Measurements from ENCODE around the gene CCDC154.
"Not testable (repeated sequence)": the region's sequence is repeated elsewhere in the genome, so short reads cannot be mapped to it uniquely, and the experiment has no call there.

The CCDC154 gene

DNA sequence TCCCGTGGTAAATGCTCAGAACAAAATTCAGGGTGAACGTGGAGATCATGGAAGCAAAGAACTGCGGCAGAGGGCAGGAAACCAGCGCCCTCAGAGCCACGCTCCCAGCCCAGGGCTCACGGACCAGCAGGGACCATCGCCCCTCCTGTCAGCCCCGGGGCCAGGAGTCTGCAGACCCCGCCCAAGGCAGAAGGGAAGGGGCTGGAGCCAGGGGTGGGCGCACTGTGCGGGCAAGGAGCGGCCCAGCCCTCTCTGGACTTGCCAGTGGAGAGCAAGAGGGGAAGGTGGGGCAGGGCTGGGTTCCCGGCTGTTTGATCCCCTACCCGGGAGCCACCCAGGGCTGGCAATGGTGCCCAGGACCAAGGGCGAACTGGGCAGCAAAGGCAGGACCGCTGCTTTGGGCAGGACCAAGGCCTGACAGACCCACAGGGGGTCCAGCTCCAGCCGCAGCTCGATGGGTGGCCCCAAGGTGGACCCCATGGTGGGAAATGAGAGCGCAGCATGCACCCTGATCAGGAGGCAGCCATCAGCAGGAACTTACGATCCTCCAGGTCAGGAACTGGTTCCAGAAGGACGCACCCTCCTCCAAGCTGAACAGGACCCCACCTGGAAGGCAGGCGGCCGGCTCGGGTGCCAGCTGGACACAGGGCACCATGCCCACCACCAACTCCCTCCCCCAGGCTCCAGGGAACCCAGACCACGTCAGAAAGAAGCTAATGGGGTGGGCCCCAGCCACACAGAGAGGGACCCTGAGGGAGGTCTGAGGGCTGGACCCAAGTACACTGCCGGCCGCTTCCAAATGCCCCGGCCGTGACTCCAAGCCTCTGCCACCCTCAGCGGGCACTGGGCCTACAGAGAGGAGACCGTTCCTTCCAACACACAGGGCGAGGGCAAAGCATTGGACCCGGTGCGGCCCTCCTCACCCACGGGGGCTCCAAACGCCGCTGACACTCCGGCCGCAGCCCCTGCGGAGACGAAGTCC, 11.1 kb upstream of the CCDC154 start:
- DNase-seq: no peak

DNA sequence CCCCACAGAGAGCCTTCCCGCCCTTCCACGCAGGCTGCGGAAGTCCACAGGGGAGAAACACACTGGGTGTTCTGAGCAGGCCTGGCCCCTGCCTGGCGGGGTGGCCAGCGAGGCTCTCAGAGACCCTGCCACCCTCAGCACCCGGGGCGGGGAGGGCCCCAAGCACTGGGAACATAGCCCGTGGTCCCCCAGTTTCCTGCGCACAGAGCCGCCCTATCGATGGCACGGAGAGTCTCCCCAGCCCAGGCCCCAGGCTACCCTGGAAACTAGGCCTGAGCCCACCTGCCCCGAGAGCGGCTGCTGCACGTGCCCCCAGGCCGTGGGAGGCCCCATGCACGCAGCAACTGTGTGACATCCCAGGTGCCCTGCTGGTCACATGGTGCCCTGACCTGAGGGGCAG, 10.2 kb upstream of the CCDC154 start:
- DNase-seq: no peak

DNA sequence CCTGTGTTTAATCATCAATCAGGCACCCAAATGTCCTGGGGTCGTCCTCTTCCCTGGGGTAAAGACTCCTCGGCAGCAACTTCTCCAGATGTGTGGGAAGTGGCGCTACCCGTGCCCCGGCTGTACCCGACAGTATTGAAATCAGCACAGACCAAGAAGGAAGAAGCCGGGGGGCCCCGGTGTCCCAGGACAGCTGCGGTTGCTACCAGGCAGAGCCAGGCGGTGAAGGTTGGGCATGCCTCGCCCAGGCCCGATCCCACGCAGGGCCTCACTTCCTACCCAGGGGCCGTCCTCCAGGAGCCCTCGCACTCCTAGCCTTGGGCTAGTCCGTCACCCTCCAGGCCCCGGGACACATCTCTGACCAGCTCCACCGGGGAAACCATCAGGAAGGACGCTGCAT, 9.0 kb upstream of the CCDC154 start:
- no peak for DNase-seq

DNA sequence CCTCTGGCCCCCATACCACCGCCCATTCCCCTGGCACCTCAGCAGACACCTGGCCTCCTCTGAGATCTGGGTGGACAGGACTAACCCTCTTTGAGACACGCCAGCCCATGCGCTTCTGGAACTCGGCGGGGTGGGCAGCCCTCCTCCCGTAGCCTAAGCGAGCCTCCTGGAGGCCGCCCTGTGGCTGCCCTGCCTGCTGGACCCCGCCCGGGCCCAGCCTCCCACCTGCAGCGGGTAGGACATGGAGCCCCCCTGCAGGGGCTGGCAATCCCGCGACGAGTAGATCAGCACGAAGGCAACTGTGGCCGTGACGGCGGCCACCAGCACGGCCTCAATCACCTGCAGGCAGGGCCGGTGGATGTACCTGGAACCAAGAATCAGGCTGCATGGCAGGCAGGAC, 8.2 kb upstream of the CCDC154 start:
- DNase-seq: no peak

DNA sequence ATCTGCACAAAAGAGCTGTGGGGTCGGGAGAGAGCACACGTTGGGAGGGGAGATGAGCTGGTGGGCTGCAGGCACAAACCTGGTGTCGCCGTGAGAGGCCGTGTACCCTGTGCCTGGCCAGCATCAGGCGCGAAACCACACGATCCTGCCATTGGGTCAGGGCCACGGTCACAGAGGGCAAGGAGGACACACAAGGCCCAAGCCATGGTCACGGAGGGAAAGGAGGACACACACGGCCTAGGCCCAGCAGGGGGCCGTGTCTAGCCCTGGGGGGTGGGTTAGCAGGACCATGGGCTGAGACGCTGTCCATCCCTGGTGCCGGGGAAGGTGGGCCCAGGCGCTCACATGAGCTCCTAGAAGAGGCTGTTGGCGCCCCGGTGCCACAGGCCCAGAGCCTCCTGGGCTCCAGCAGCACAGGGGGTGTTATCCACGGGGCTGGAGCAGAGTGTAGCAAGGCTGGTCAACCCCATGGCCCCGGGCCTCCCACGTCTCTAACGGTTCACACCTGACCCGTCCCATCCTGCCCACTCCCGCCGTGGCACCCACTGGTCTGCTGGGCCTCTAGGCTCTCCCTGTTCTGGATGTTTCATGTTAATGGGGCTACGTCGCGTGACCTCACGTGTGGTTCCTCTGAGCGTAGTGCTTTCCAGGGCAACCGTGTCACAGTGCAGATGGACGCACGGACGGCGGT, 7.5 kb upstream of the CCDC154 start:
- DNase-seq: no peak

DNA sequence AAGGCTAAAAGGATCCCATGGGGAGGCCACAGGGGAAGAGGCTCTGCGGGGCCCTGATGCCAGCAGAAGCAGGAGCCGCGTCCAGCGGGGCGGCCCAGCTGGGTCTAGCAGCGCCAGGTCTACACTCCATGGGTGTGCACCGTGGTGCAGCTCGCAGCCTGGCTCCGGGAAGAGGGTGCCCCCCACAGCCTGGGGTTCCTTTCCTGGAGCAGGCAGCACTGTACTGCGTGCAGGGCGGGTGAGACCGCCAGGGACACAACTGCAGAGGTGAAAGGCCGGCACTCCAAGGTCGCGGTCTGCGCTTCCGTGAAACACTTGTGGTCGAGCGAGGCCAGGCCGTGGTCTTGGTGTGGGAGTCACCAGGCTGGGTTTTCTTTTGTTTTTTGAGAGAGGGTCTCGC, 6.5 kb upstream of the CCDC154 start:
- no peak for DNase-seq

DNA sequence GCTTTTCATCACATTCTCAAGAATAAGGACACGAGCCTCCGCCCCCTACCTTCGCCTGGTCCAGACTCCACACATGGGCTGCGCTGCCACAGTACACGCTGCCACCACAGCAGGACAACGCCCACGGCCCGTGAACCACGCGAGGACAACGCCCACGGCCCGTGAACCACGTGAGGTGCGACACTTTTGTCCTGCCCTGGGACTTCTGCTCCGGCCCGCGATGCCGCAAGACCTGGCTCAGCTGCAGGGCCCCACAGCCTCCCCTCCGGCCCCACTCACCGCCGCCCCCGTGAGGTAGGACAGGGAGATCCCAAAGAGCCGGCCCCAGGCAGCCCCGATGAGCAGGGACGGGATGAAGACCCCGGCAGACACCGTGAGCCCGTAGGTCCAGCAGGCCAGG, 5.9 kb upstream of the CCDC154 start:
- no peak for DNase-seq

DNA sequence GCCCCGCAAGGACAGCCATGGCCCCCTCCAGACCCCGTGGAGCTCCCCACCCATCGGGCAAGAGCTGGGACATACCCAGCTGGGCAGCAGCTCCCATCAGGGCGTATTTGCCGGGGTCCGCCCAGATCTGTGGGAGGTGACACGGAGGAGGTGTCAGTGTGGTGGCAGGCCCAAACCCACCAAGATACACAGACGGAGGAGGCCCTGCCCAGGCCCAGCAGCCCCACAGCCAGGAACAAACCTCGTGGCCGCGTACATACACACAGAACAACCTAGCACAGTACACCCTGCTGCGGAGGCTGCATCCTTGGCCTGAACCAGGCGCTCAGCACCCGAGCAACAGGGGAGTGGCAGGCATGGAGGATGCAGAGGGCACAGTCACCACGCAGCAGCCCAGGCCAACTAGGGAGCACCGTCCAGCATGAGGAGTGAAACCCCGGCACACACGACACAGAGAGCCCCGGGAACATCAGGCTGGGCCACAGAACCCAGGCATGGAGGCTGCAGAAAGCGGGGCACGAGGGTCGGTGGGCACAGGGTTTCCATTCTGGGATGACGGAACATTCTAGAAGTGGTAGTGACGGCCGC, 4.9 kb upstream of the CCDC154 start:
- no peak for DNase-seq

DNA sequence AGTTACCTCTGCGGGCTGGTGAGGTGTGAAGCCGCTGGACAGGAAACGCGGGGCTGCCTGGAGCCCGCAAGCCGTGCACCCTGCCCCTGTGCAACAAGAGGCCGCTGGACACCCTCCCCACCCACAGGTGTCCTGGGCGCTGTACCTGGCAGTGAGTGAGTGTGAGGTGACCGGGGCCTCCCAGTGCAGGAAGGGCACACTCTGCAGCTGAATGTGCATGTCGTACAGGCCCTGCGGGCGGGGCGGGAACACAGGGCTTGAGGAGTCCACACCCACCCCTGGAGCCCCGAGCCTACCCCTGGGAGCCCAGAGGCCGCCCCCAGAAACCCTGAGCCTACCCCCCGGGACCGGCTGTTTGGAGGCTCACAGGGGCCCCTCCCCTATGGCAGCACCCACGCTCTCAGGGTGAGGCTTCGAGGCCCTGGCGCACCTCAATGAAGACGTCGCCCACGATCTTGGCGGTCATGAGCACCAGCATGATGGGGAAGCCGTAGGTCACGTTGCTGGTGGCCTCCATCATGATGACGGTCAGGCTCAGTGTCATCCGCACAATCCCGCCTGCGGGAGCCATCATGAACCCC, 4.3 kb upstream of the CCDC154 start:
- DNase-seq: no peak

DNA sequence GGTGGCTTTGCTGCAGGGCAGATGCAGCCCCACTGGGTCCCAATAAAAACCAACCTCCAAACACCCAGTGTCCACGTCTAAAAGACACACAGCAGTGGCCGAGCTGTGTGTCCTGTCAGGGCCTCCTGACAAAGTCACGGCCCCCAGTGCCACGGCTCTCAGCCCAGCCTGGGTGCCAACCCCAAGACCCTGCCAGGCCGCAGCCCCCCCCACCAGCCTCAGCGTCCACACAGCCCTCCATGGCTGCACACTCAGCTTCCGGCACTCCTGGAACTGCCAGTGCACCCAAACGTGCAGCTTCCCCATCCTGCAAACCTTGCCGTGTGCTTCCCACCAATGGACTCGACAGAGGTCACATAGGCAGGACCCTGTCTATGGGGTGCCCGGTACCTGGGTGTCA, 3.6 kb upstream of the CCDC154 start:
- DNase-seq: no peak

DNA sequence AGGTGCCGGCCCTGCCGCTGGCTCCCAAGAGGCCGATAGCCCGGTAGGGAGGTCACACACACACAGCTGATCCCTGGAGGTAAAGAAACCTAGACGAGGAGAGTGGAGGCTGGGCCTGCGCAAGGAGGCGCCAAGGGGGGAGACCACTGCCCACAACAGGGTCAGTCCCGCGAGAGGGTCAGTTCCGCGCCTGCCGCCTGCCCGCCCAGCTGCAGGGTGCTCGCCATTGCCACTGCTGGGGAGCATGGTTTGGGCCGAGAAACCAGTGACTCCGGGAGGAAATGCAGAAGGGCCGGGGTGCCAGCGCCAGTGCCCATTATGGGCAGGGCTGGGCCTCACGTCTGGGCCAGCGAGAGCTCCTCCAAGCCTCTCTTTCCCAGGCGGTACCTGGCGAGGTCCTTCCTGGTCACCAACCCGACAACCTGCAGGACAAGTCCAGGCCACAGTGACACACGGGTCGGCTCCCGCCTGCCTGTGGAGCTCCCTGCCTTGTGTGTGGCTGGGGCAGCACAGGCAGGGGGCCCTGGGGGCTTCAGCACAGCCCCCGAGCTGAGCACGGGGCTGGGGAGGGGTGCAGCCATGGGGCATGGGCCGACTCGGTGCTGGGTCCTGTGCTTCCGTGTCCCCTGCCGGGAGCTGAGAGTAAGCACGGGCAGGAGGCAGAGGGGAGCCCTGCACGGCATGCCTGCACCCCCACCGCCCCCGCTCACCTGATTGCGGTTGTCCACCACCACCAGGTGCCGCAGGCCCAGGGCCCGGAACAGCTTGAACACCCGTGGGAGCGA, 2.1 kb upstream of the CCDC154 start:
- DNase-seq: no peak

DNA sequence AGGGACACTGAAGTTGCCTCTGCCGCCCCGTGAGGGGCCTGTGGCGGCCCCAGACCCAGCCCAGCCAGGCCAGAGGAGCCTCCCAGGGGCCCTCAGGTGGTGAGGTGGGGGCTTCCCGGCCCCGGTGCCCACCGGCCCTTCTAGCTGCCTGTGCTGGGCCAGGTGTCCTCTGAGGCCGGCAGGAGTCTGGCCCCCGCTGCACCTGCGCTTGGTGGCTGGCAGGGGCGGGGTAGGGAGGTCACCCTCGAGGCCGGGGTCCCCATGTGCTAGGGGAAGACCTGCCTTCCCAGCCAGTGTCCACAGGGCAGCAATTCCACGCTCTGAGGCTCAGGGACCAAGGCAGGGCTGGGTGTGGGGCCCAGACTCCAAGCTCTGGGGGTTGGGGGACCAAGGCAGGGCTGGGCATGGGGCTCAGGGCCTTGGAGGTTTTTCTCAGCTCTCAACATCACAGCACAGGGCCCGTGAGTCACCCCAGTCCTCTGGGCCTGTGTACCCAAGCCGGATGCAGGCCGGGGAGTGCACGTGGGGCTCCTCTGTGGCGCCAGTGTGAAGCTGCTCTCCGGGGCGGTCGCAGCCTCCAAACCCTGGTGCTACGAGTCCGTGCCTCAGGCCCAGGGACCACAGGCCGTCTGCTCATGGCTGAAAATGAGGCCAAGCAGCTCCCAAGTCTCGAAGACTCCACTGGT, 1.3 kb upstream of the CCDC154 start:
- DNase-seq: no peak

DNA sequence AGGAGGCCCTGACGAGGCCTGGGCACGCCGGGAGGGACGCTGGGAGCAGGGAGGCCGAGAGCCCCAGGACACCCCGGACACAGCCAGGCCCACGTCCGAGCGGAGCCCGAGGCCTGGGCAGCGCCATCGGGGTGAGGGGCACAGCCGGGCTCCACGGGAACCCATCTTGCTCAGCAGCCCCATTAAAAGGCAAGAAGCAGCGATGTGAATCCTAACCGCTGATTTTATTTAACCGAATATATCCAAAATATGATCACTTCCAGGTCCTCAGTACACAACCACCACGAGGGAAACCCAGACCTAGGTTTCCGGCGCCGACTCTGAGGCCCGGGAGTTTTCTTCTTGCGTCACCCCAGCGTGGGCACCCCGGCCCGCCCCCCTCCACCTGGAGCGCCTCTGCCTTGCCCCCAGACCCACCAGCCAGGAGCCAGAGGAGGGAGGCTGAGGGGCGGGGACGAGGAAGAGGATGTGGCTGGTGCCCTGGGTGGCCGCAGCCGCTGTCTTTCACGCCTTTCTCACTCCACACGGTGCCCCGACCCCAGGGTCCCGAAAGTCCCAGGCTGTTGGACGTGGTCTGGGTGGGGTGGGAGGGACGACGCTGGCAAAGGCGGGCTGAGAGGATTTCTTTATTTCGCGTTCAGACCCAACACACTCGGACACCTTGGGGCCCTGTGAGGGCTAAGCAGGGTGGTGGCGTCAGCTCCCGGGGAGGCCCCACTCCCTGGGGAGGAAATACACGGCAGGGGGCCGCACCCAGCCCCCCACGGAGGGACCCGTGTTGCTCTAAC, 568 bp upstream of the CCDC154 start:
- DNase-seq: no peak

DNA sequence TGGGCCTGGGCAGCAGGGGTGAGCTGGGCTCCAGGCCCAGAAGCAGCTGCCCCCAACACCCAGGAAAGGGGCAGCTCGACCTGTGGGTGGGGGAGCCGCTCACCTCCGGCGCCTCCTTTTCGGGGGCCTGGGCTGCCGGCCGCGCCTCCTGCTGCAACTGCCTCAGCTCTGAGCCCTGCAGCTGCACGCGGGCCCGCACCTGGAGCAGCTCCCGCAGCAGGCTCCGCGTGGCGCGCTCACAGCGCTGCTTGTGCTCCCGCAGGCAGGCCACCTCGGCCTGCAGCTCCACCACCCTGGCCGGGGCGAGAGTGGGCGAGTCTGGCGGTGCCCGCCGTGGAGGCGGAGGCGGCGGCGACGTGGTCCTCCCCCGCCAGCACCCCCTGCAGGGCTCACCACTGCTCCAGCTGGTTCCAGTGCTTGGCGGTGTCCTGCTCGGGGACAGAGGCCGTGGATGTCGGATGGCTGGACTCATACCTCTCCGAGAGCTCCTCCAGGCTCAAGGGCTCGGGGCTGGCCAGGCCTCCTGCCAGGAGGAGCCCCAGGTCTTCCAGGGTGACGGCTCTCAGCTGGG, 868 bp downstream of the CCDC154 start:
- no peak for DNase-seq

DNA sequence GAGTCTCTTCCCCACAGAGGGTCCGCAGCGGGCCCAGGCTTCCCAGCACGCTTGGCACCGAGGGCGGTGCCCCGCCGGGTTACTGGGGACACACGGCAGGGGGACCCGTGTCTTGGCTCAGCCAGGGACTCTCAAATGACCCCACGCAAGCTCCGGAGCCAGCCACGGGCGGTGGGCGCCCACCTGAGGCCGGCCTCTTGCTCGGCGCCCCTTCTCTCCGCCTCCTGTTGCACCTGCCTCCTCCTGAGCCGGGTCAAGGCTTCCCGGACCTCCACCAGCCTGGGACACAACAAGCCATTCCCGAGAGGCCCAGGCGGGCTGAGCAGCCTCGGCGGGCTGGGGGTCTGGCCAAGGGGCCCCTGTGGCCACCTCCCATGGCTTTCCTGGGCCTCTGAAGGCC, 1.7 kb downstream of the CCDC154 start:
- DNase-seq: no peak

DNA sequence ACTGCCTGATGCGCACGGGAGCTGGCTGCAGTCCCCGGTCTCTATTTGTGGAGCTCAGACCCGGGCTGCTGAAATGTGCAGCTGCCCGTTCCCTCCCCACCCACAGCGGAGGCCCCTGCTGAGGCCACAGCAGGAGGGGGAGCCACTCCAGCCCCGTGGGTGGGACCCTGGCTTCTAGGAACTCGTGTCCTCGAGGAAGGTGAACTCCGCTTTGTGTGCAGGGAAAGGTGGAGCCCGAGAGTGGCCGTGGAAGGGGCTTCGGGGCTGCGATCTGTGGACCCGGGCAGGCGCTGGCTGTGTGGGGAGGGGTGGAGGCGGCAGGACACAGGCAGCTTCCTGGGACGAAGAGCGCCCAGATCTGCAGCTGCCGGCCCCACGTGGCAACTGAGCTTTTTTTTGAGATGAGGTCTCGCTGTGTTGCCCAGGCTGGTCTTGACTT, 2.9 kb downstream of the CCDC154 start:
- DNase-seq: no peak

DNA sequence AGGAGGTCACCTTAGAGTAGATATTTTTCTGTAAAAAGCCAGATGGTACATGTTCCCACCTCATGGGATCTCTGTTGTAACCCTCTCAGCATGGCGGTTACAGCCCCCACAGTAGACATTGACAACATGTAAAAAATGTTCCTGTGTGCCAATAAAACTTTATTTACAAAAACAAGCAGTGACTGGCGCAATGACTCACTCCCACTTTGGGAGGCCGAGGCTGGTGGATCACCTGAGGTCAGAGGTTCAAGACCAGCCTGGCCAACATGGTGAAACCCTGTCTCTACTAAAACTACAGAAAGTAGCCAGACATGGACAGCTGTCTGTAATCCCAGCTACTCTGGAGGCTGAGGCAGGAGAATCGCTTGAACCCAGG, 4.7 kb downstream of the CCDC154 start:
- not testable (repeated sequence) for DNase-seq

DNA sequence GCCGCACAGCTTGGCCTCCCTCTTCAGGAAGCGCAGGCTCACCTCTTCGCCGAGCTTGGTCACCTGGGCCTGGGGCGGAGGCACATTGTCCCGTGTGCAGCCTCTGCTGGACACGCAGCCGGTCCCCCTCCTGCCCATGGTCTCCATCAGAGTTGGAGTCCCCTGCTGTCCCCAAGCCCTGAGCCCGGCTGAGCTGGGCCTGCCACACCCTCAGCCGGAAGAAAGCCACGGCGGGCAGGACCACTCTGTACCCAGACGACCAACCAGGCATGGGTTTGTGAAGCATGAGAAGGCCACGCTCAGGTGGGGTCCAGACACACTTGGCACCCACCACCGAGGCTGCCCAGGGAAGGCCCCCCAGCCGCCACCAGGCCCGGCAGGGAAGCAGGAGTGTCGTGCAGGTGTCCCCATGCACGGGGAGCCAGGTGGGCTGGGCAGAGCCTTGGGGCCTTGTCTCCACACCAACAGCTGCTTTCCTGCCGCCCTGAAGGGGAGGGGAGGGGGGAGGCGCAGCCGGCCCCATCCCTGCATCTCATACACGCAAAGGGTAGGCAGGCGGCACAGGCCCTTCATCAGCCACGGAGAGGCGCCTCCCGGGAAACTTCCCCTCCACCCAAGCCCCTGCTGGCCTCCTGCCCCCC, 5.2 kb downstream of the CCDC154 start:
- DNase-seq: no peak

DNA sequence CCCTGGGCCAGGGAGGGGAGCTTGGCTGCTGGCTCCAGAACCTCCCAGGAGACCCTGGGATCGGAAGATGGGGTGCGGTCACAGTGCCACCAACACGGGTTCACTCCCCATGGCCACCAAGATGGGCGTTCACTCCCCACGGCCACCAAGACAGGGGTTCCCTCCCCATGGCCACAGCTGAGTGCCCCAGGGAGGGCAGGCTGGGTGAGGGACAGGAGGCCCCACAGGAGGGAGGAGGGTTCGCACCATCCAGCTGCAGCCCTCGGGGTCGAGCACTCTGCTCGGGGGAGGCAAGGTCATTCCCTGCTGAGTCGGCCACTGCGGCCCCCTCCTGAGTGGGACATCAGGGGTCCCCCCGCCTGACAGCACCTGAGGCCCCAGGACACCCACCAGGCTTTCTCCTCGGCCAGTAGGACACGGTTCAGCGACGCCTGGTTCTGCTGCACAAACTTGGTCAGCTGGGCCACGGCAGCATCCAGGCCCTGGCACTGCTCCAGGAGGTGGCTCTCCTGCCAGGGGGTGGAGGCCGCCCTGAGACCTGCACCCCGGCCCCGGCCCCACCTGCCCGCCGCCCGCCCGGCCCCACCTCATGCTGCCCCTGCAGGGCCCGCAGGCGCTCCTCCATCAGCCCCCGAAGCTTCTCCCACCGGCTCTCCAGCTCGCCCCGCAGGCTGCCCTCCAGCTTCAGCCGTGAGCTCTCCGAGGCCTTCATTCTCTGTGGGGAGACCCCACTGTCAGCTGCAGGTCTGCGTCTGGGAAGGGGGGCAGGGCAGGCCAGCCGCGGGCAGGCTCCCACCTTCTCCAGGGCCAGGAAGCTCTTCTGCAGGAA, 5.9 kb downstream of the CCDC154 start:
- no peak for DNase-seq

Measured in NCI-H1436 (cell line).